ENCODE results near the gene TAF12. TPM values are rescaled to one million over a fixed set of nuclear protein-coding genes. Genes with fewer than 3 reads are reported as not detected.
"Not testable (repeated sequence)": the region's sequence is repeated elsewhere in the genome, so short reads cannot be mapped to it uniquely, and the experiment has no call there.

TAF12 gene, protein sequence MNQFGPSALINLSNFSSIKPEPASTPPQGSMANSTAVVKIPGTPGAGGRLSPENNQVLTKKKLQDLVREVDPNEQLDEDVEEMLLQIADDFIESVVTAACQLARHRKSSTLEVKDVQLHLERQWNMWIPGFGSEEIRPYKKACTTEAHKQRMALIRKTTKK
- total RNA-seq = 31.4 TPM
- long read RNA-seq, transcript TAF12-202 (6 exons, 1,334 nt) = major isoform, 17 of 47 reads
- long read RNA-seq, partial matches to known transcripts = 0 of 47 reads
- long read RNA-seq, other reads (novel, unspliced or antisense) = 29 of 47 reads

DNA sequence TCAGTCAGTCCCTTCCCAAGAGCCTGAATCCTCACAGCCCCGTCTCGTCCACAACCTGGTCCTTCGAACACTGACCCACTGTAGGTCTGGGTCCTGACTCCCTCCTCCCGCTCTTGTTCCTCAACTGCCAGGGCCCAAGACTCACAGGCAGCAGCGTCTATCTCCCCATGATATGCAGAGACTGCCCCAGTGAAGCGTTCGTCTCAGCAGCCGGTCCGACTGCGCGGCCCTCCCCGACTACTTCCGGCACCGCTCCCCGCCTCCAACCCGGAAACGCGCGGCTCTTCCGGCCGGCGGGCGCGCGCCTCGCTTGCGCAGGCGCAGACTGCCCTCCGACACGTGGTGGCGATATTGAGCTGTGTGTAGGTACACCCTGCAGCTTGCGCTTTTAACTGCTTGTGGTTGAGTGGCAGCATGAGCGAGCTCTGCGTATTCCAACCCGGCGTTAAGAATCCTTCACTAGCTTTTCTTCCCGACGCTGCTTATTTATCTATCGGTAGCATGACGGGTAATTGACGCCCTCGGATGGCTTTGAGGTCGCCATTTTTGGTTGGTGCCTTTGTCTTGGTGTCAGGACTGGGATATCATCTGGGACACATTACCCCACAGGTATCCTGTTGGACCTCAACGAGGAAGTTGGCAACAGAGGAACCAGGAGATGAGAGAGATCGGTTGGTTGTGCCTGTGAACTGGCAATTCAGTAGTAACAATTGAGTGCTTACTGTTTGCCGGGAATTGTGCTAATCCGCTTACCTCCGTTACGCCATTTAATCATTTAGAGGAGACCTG lies at the start of gene TAF12:
TAF12 (minus strand) TSS at position 221 of the 789 bp plus-strand sequence. CDS start 20,986 bp downstream, outside the sequence.
- intact Hi-C loops (cut with micrococcal nuclease) = loop anchor here (10.0 kb wide), 1 partner anchor 92 kb away; the partner anchor contains the start of gene YTHDF2
- ATAC-seq (peak; percentile 95), DNase-seq (peak; percentile 95)

DNA sequence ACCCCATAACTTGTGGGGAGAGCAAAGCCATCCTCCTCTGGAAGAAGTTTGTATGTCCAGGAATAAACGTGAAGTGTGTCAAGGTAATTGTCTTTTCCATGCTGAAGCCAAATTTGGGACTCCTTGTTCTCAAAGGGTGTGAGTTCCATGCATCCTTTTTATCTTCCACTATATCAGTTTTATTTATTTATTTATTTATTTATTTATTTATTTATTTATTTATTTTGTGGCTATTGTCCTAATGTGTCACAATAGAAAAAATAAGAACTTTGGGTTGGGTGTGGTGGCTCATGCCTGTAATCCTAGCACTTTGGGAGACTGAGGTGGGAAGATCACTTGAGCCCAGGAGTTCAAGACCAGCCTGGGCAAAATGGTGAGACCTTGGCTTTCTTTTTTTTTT lies 48.8 kb upstream of the TAF12 start:
- DNase-seq; ATAC-seq; intact Hi-C loops (cut with micrococcal nuclease): not testable (repeated sequence)

DNA sequence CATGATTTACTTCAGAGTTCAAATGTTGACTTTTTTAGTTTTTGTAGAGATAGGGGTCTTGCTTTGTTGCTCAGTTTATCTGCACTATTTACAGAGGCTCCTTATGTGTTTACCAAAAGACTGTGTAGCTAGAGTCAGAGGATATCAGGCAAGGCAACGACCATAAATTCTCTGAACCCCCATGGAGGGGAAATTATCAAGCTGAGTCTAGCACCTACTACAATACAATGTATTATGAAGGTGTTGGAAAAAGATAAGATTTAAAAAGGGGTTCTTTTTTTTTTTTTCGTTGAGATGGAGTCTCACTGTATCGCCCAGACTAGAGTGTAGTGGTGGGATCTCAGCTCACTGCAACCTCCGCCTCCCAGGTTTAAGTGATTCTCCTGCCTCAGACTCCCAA lies 42.1 kb upstream of the TAF12 start:
- DNase-seq (no peak), ATAC-seq (no peak)
- intact Hi-C loops (cut with micrococcal nuclease) = no loop called here

DNA sequence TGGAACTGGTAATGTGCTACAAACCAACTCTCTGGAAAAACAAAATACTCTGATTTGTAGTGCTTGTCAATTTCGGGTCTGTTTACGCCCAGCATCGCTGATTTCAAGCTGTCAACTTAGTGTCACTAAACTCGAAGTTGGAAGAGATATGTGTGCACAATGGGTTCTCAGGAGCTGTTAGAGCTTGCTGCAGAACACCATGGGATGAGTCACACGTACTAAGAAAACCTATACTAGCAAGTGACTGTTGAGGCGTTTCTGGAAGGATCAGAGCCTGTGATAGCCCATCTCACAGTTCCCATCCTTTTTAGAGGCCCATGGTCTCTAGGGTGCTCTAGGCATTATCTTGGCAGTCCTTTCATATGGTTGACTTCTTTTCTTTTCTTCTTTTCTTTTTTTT lies 40.0 kb upstream of the TAF12 start:
- DNase-seq (no peak), ATAC-seq (no peak)
- intact Hi-C loops (cut with micrococcal nuclease) = no loop called here

DNA sequence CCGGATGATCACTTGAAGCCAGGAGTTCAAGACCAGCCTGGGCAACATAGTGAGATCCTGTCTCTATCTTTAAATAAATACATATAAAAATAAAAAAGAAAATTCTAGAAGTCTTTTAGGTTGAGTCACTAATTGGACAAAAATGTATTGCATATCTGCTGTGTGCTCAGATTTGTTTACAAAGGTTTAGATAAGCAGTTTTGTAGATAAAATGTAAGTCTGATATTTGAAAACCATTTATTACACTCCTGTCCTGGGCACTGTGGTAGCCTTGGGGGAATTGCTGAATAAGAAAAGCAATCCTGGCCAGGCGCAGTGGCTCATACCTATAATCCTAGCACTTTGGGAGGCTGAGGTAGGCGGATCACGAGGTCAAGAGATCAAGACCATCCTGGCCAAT lies 37.3 kb upstream of the TAF12 start:
- DNase-seq (no peak), ATAC-seq (no peak)
- intact Hi-C loops (cut with micrococcal nuclease) = no loop called here

DNA sequence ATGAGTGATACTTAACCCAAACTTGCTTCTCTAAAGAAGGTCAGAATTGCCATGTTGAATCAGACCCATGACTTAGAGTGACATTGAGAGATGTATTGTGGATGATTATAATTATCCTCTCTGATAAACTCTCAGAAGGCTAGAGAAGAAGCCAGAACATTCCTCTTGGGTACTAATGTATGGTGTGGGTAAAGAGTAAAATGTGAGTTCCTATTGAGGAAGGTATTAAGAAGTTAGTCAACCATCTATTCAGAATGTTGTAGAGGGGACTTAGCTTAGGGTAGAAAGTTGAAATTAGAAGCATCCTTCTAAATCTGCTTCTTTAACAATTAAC lies 33.0 kb upstream of the TAF12 start:
- intact Hi-C loops (cut with micrococcal nuclease) = no loop called here
- DNase-seq (no peak), ATAC-seq (no peak)

DNA sequence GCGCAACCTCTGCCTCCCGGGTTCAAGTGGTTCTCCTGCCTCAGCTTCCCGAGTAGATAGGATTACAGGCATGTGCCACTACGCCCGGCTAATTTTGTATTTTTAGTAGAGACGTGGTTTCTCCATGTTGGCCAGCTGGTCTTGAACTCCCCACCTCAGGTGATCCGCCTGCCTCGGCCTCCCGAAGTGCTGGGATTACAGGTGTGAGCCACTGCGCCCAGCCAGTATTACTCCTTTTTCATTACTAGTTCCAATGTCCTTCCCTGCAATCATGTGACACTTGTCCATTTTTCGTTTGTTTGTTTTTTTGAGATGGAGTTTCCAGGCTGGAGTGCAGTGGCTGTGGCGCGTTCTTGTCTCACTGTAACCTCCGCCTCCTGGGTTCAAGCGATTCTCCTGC lies 30.1 kb upstream of the TAF12 start:
- intact Hi-C loops (cut with micrococcal nuclease); ATAC-seq; DNase-seq: not testable (repeated sequence)

DNA sequence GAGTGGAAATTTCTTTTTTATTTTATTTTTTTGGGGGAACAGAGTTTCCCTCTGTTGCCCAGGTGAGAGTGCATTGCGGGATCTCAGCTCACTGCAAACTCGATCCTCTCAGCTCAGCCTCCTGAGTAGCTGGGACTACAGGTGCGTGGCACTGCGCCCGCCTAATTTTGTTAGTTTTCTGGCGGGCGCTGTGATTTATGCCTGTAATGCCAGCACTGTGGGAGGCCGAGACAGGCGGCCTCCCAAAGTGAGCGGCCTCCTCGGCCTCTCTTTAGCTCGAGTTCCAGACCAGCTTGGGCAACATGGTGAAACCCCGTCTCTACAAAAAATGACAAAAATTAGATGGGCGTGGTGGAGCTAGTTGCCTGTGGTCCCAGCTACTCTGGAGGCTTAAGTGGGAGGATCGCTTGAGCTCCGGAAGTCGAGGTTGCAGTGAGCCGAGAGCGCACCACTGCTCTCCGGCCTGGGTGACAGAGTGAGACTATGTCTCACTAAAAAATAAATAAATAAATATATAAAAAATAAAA lies 28.4 kb upstream of the TAF12 start:
- DNase-seq (no peak), ATAC-seq (no peak)
- intact Hi-C loops (cut with micrococcal nuclease) = no loop called here

DNA sequence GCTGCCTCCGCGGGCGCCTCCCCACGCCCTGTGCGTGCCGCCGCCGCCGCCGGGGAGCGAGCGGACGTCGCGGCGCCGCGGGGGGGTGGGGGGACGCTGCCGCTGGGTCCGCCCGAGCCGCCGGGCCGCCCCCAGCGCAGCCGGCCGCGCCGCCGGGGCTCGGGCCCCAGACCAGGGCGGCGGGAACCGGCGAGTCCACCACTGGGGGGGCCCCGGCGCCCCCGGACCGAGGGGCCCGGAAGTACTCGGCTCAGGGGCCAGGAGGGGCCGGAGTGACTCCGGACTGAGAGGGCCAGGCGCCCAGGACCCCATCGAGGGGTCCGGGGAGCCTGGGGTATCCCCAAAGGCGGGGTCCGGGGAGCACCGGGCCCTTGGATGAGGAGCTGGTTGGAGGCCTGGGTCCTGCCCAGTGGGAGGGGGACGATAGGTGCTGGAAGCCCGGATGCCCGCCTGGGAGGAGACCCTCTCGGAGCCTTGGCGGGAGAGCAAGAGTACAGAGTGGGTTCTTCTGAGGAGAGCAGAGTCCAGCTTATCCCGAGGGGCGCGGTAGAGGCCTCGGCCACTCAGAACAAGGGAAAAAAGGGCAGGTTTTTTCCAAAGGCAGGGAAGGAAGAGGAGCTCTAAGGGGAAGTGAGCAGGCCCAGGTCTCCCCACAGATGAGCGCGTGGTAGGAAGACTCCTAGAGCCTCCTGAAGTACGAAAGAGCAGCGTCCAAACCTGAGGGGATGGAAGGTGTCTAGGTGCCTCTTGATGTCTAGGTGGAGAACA lies 26.3 kb upstream of the TAF12 start:
- DNase-seq = peak; percentile 85
- ATAC-seq = peak; percentile 82
- intact Hi-C loops (cut with micrococcal nuclease) = no loop called here

DNA sequence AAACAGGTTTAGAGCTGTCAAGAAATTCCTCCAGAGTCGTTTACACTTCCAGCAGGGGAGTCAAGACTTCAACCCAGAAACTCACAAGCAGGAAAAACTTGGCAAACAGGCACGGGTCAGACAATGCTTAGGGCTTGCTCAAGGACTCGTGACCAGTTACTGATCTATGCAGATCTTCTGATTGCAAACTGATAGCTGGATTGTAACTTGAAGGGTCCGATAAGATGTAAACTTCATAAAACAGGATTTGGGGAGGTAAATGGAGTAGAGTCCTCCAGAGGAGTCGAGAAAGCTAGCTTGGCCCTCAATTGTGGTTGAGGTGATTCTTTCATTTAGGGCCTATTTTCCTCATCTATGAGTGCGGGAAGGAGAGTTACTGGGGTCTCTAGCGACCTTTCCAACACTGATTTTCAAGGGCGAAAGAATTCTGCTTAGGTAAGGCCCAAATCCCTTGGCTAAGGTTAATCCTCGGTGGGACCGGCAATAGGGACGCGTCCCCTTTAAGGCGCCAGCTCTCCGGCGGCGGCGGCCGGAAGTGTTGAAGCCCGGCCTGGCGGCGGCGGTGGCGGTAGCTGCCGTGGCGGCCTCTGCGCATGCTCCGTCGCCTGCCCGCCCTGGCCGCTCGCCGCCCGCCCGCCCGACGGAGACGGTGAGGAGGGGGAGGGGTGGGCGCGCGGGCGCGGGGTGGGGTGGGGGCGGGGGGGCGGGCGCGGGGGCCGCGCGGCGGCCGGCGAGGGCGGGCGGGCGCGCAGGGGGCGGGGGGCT lies 25.5 kb upstream of the TAF12 start, which contains the start of gene GMEB1:
GMEB1 (plus strand) TSS at position 594 of the 765 bp plus-strand sequence. CDS start 14,829 bp downstream, outside the sequence.
- peak; percentile 94 for DNase-seq
- ATAC-seq = peak; percentile 90
- intact Hi-C loops (cut with micrococcal nuclease) = no loop called here

DNA sequence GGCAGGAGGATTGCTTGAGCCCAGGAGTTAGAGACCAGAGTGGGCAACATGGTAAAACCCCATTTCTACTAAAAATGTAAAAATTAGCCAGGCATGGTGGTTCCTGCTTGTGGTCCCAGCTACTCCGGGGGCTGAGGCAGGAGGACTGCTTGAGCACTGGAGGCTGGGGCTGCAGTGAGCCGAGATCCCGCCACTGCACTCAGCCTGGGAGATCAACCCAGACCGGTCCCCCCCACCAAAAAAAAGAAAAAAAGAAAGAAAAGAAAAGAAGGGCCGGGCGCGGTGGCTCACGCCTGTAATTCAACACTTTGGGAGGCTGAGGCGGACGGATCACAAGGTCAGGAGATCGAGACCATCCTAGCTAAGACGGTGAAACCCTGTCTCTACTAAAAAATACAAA lies 23.9 kb upstream of the TAF12 start:
- intact Hi-C loops (cut with micrococcal nuclease) = no loop called here
- no peak for DNase-seq
- ATAC-seq = no peak

DNA sequence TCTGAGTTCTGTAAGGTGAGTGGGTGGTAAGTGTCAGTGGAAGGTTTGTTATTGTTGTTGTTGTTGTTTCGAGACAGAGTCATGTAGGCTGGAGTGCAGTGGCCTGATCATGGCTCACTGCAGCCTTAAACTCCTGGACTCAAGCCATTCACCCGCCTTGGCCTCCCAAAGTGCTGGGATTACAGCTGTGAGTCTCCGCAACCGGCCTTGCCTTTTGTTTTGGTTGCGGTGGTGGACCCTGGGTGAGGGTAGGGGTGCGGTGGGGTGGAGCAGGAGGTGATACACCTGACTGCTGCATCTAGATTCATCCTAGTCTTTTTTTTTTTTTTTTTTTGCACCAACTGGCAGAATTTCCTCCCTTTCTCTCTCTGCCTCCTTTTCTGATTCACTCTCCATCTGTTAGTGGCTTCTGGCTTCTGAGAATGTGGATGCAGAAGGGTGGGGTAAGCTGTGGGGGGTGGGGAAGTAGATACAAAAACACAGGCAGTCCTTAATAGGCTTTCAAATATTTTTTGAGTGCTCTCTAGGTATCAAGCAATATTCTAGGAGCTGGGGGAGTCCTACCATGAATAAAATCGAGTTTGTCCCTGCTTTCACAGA lies 21.1 kb upstream of the TAF12 start:
- DNase-seq = no peak
- intact Hi-C loops (cut with micrococcal nuclease) = no loop called here
- ATAC-seq = no peak

DNA sequence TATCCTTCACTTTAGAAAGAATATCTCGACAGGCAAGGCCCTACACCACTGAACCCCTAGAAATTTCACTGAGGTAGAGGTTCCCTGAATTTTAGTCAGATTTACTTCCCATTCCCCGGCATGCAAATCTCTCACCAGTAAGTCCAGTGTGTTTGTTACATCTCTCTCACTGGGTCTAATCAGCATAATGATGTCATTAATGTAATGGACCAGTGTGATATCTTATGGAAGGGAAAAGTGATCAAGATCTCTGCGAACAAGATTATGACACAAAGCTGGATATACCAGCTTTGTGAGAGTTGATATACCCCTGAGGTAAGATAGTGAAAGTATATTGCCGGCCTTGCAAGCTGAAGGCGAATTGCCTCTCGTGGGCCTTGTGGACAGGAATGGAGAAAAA lies 13.5 kb upstream of the TAF12 start:
- DNase-seq (no peak), ATAC-seq (no peak)
- intact Hi-C loops (cut with micrococcal nuclease) = no loop called here

DNA sequence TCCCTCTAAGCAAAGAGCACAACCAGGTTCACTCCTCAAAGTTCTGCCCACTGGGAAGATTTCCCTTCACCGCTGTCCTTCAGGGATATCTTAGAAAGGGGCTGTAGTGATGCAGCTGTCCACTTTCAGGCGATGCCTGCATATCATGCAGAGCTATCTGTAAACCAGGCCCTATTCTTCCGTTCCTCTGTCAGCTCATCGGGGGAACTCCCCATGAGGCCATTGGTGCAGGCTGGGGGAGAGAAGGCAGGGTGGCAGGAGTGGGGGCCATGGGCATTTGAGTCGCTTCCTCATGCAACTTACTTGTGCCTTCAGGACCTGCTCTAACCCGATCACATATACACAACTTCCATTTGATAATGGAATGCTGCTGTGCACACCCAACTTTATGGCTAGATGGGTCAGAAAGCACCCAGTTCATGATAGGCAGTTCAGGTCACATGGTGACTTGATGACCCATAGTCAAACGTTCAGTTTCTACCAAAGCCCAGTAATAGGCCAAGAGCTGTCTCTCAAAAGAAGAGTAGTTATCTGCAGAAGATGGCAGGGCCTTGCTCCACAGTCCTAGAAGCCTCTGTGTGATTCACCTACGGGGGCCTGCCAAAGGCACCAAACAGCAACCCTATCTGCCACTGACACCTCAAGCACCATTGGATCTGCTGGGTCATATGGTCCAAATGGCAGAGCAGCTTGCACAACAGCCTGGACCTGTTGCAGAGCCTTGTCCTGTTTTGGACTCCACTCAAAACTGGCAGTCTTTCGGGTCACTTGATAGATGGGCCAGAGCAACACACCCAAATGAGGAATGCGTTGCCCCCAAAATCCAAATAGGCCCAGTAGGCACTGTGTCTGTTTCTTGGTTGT lies 12.8 kb upstream of the TAF12 start:
- ATAC-seq; intact Hi-C loops (cut with micrococcal nuclease); DNase-seq: not testable (repeated sequence)

DNA sequence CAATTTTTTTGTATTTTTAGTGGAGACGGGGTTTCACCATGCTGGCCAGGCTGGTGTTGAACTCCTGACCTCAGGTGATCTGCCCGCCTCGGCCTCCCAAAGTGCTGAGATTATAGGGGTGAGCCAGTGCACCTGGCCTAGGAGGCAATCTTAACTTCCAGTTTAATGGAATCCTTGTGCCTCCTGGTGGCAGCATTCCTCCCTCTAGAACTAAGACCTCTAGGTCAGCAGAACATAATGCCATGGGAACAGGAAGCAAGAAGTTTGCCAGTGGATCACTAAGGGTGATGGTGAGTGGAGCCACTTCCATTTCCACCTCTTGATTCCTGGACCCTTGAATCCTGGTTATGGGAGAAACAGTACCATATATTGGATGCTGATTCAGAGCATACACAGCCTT lies 11.0 kb upstream of the TAF12 start:
- intact Hi-C loops (cut with micrococcal nuclease) = not testable (repeated sequence)

DNA sequence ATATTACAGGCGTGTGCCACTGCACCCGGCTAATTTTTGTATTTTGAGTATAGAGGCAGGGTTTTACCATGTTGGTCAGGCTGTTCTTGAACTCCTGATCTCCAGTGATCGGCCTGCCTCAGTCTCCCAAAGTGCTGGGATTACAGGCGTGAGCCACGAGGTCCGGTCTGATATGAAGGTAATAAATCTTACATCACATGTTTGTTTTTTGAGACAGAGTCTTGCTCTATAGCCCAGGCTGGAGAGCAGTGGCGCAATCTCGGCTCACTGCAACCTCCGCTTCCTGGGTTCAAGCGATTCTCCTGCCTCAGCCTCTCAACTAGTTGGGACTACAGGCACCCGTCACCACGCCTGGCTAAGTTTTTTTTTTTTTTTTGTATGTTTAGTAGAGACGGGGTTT lies 10.2 kb upstream of the TAF12 start:
- intact Hi-C loops (cut with micrococcal nuclease); DNase-seq; ATAC-seq: not testable (repeated sequence)

More for the DNA sequence above, 11.0 kb upstream of the TAF12 start:
- DNase-seq, ATAC-seq: not testable (repeated sequence)

DNA sequence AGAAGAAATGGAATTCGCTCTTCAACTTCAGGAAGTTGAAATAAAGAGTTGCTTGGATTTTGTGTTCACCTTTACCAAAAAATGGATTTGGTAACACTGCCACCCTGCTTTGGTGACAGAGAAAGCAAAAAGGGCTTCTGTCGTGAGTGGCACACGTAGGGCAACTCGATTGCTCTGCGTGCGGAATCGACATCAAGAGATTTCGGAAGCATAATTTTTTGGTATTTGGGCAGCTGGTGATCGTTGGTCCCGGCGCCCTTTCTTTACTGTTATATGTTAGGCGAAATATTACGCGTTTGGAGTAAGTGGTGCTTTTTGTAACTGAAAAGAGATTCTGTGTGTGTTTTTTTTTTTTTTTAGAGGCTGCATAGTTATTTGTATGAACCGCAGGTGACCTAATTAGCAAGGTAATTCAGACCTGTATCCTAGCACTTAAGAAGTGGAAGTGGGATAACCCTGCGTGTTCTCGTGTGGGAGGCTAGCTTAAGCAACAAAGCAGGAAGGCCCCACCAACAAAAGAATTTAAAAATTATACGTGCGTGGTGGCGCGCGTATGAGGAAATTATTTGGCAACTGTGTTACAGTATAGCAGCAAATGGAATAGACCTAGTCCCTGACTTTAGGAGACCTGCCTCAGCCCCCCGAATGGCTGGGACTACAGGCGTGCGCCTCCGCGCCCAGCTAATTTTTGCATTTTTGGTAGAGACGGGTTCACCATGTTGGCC lies 5.8 kb upstream of the TAF12 start, which contains the start of gene RNU11:
RNU11 (plus strand) TSS at position 127 of the 725 bp plus-strand sequence.
- DNase-seq (peak; percentile 83), ATAC-seq (peak; percentile 85)
- intact Hi-C loops (cut with micrococcal nuclease) = loop anchor here (10.0 kb wide), 1 partner anchor 86 kb away; the partner anchor contains the start of gene YTHDF2
